Gastroesophageal sphincter (tissue), 4 donors: ENCODE data around the gene SLC9A6. TPM values are rescaled to one million over a fixed set of nuclear protein-coding genes. Genes with fewer than 3 reads are reported as not detected.
A peak's percentile ranks its signal among the peaks of the same experiment; 100 is the strongest.

Source experiments
- ATAC-seq: fragments of 150-250 bp; one replicate; pipeline ENCODE4 v1.9.1; 2016; ENCODE audit warnings: mild to moderate bottlenecking, moderate library complexity
- H3K27ac ChIP-seq, 4 donors: fragments of 200-600 bp; sonication (generic) in 3 of 4; 1 replicate in 3 of 4; 2 replicates in 1 of 4; pipeline ENCODE4 v1.5.1; 2016 to 2019
- H3K27me3 ChIP-seq: fragments of 200-600 bp; sonication (generic); one replicate; pipeline ENCODE4 v1.5.1; 2019
- H3K36me3 ChIP-seq, 2 donors: fragments of 200-600 bp; sonication (generic); one replicate each; pipeline ENCODE4 v1.5.1; 2019; ENCODE audit warnings: control low read depth in 1 of 2
- H3K4me1 ChIP-seq, 3 donors: fragments of 200-600 bp; sonication (generic); 1 replicate in 2 of 3; 2 replicates in 1 of 3; pipeline ENCODE4 v1.5.1; 2016 to 2019; ENCODE audit warnings: control low read depth in 2 of 3
- H3K4me3 ChIP-seq, 2 donors: fragments of 200-600 bp; sonication (generic); one replicate each; pipeline ENCODE4 v1.5.1; 2019; ENCODE audit warnings: mild to moderate bottlenecking in 1 of 2, moderate library complexity in 1 of 2
- H3K9me3 ChIP-seq, 3 donors: fragments of 200-600 bp; sonication (generic); one replicate each; pipeline ENCODE4 v1.5.1; 2017 to 2019; ENCODE audit warnings: control low read depth in 2 of 3
- EP300 ChIP-seq: sonication (generic); formaldehyde crosslinking; IDR thresholded peaks from one replicate; pipeline ENCODE4 v1.6.1; 2017; ENCODE audit warnings: antibody characterized with exemption, mild to moderate bottlenecking
- POLR2A ChIP-seq, 2 donors: fragments of 450-650 bp; IDR thresholded peaks; one replicate each; pipeline ENCODE4 v1.6.1; 2017; ENCODE audit warnings: antibody characterized with exemption in 2 of 2, mild to moderate bottlenecking in 2 of 2, moderate library complexity in 1 of 2
- POLR2AphosphoS5 ChIP-seq: sonication (generic); formaldehyde crosslinking; IDR thresholded peaks from one replicate; pipeline ENCODE4 v1.6.1; 2017; ENCODE audit warnings: antibody characterized with exemption
- WGBS, 2 donors: methylation state at CpG; one replicate each; pipeline ENCODE4 v1.1.5; 2018; ENCODE audit warnings: low coverage in 1 of 2; 5-methylcytosine and 5-hydroxymethylcytosine counted together
- total RNA-seq, 4 donors: library from RNA; depleted of rRNA; stranded (reverse); fragments of >200 nt; gene quantifications; one replicate each; pipeline ENCODE4 v1.1.0, GENCODE V29; 2016
- TF ChIP-seq, protein P1 (sequence below), 4 experiments: fragments of 200-600 bp in 2 of 4; fragments of 450-650 bp in 2 of 4; sonication (generic) in 1 of 4; IDR thresholded peaks; one replicate each; pipeline ENCODE4 v1.5.1; 2017 to 2019; ENCODE audit warnings: antibody characterized with exemption in 4 of 4, mild to moderate bottlenecking in 2 of 4, moderate library complexity in 2 of 4

The SLC9A6 gene
- total RNA-seq, 4 donors from 2014 or later = 17.2 to 27.3 (median 20.3) TPM

DNA sequence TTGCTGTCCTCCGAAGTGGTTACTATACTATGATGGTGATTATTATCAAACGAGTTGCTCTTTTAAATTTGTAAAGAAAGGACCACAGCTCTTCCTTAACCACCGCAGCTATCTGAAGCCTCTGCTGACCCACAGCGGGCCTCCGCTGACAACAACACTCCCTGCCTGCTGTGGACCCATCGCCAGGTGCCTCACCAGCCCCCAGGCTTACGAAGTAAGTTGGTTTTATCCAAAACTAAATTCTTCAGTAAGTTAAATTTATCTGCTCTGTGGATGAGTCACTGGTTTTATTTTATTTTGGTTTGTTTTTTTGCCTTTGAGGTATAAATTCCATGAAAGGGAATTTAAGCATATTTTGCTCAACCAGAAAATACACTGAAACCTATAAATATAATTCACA is 54.7 kb downstream of the SLC9A6 start:
- Histone ChIP-seq H3K27me3 (no peaks in the 10 kb centered on the region), H3K27ac (peak overlapping the region in 1 of 4 donors; percentile 44), H3K9me3 (no peaks in the 10 kb centered on the region), H3K36me3 (no peaks in the 10 kb centered on the region), H3K4me1 (peaks cover 0 to 1% (median 0%) of the 10 kb centered on the region in 3 donors), H3K4me3 (no peak overlapping the region)
- no peak for ATAC-seq
- TF ChIP-seq, protein P1, sequence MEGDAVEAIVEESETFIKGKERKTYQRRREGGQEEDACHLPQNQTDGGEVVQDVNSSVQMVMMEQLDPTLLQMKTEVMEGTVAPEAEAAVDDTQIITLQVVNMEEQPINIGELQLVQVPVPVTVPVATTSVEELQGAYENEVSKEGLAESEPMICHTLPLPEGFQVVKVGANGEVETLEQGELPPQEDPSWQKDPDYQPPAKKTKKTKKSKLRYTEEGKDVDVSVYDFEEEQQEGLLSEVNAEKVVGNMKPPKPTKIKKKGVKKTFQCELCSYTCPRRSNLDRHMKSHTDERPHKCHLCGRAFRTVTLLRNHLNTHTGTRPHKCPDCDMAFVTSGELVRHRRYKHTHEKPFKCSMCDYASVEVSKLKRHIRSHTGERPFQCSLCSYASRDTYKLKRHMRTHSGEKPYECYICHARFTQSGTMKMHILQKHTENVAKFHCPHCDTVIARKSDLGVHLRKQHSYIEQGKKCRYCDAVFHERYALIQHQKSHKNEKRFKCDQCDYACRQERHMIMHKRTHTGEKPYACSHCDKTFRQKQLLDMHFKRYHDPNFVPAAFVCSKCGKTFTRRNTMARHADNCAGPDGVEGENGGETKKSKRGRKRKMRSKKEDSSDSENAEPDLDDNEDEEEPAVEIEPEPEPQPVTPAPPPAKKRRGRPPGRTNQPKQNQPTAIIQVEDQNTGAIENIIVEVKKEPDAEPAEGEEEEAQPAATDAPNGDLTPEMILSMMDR (IDR thresholded peaks at IDR 0.05) = no peak
- TF ChIP-seq EP300 = no peak
- 76 to 79% methylated on average over 2 to 4 of the region's 7 CpGs for WGBS, 2 donors

DNA sequence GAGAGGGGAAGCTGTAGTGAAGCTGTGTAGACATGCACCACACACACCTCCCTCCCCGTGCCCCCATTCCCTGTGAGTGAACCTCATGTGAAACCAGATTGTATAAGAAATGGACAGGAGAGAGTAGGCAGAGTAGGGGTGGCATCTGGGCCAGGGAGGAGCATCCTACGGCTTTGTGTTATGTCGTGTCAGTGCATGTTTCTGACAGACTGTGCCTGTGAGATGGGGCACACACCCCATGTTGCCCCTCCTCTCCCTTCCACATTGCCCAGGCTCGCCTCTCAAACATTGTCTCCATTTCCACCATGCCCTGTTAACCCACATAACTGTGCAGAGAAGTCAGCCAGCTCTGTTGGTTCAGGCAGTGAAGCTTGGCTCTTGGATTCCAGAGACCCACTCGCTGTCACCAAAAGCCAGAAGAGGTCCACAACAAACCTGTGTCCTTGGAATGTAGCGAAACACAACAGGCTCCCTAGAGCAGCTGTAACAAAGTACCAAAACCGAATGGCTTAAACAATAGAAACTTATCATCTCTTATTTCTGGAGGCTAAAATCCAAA is 56.1 kb downstream of the SLC9A6 start:
- Histone ChIP-seq H3K4me1 (peaks cover 0 to under 1% (median 0%) of the 10 kb centered on the region in 3 donors), H3K36me3 (no peaks in the 10 kb centered on the region), H3K27me3 (no peaks in the 10 kb centered on the region), H3K4me3 (no peak overlapping the region), H3K9me3 (no peaks in the 10 kb centered on the region), H3K27ac (no peak overlapping the region)
- ATAC-seq = no peak
- TF ChIP-seq POLR2AphosphoS5 (no peak), EP300 (no peak), POLR2A (IDR thresholded peaks at IDR 0.05) (no peak)
- TF ChIP-seq, protein P1 (IDR thresholded peaks at IDR 0.05) = no peak
- 66 to 84% methylated on average over 2 to 4 of the region's 7 CpGs for WGBS, 2 donors

DNA sequence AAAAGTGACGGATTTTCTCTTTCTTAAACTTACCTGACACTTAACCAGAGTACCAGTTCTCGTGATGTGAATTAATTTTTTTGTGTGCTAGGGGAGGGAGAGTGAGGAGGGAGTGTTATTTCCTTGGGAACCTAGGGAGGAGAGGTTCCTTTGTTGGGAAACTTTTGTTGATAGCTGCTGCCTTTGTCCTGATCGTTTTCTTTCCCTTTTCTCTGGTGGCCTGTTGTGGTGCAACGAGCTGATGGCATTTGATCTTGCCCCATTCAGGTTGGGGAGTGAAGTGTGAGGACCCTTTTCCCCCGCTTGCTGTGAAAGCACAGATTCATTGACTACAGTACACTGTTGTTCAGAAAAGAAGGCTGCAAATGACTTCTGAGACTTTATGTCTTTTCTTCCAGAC is 59.8 kb downstream of the SLC9A6 start:
- H3K4me1 ChIP-seq = peaks cover 0 to 20% (median 0%) of the 10 kb centered on the region in 3 donors
- no peaks in the 10 kb centered on the region for H3K27me3 ChIP-seq
- H3K9me3 ChIP-seq = no peaks in the 10 kb centered on the region
- no peak overlapping the region for H3K4me3 ChIP-seq
- ATAC-seq = no peak
- no peak overlapping the region for H3K27ac ChIP-seq
- H3K36me3 ChIP-seq = no peaks in the 10 kb centered on the region
- 58 to 80% methylated on average over 3 of the region's 5 CpGs for WGBS, 2 donors
- TF ChIP-seq, protein P1 (IDR thresholded peaks at IDR 0.05) = no peak
- TF ChIP-seq EP300 = no peak
- no peak for TF ChIP-seq POLR2A (IDR thresholded peaks at IDR 0.05)
- no peak for TF ChIP-seq POLR2AphosphoS5

DNA sequence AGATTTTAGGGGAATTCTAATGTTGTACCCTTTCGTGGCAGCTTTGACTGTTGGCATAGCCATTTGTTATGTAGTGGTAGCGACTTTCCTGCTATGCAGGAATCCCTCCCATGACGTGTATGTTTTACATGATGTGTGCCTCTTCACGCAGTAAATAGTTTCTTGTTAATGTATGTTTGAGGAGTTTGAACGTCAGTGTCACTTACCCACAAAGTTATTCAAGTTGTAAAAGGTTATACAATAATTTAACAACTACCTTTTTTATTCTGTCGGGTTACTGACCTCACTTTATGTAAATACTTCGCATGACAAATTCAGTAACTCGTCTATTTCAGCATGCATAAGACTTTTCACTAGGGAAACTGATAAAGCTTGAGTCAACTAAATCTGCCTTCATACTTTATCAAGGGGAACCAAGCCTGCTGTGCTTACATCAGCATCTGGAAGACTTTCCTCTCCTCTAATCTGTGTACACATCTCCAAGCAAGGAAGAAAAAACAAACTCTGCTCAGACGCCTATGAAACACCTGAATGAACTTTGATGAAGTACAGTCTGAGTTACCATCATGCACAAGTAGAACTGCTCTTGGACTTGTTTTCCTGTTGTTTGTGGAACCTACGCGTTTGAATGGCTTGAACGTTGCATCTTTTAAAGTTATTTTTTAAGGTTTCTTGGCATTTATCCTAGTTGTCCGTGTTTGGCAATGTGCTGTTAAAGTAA is 61.2 kb downstream of the SLC9A6 start:
- H3K27me3 ChIP-seq = no peaks in the 10 kb centered on the region
- no peak overlapping the region for H3K4me3 ChIP-seq
- no peak for ATAC-seq
- H3K27ac ChIP-seq = peak overlapping the region in 1 of 4 donors; percentile 24
- no peaks in the 10 kb centered on the region for H3K36me3 ChIP-seq
- 36 to 42% methylated on average over 11 to 13 of the region's 13 CpGs for WGBS, 2 donors
- H3K4me1 ChIP-seq = peaks cover 0 to 20% (median 0%) of the 10 kb centered on the region in 3 donors
- TF ChIP-seq EP300 (no peak), POLR2A (IDR thresholded peaks at IDR 0.05) (no peak), POLR2AphosphoS5 (no peak)
- TF ChIP-seq, protein P1 (IDR thresholded peaks at IDR 0.05) = no peak
- no peaks in the 10 kb centered on the region for H3K9me3 ChIP-seq
